Superior temporal gyrus (tissue), 1 donor: ENCODE data around the gene KIF17.

Source experiments
- DNase-seq: peaks from one replicate; pipeline ENCODE4 v3.0.0-alpha.2; 2016; ENCODE audit errors: extremely low spot score

KIF17 gene

DNA sequence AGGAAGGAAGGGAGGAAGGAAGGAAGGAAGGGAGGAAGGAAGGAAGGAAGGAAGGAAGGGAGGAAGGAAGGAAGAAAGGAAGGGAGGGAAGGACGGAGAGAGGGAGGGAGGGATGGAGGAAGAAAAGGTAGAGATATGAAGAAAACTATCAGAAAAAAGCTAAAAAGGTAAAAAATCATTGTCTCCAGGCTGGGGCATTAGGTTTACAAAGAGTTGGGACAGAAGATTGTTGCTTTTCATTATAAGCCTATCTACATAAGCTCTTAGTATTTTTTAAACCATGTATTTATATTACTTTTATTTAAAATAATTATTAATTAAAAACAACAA, 91.7 kb downstream of the KIF17 start:
- no peak for DNase-seq

DNA sequence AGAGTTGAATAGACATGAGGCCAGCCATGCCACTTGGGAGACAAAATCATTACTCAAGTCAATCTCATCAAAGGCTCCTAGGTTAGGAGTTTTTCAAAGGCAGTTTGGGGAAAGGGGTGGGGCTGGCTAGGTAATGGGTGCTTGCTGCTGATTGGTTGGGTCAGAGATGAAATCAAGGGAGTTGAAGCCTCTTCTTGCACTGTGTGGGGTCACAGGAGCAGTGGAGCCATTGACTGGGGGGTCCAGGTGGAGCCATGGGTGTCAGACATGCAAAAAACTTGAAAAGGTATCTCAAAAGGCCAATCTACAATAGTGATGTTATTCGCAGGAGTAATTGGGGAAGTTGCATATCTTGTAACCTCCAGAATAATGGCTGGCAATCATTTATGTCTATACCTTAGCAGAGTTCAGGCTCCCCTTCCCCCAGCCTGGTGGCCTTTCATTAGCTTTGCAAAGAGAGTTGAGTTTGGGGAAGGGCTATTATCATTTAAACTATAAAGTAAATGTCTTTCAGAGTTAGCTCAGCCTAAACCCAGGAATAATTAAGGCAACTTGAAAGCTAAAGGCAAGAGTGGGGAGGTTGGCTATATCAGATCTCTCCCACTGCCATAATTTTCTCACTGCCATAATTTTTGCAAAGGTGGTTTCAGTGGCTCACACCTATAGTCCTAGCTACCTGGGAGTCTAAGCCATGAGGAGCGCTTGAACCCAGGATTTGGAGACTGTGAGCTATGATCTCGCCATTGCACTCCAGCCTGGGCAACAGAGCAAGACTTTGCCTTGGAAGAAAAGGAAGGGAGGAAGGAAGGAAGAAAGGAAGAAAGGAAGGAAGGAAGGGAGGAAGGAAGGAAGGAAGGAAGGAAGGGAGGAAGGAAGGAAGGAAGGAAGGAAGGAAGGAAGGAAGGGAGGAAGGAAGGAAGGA, 92.4 kb downstream of the KIF17 start:
- DNase-seq = no peak

DNA sequence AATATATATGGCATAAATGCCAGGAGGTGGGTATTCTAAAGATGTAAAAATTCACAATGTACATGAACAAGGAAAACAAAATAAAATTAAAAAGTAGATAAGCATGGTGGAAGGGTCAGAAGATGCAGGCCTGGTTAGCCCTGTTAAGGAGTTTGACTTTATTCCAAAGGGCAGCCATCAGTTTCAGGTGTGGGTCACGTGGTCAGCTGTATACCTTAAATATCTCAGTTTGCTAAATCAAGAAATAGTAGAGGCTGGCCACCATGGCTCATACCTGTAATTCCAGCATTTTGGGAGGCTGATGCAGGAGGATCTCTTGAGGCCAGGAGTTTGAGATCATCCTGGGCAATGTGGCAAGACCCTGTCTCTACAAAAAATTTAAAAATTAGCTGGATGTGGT, 93.1 kb downstream of the KIF17 start:
- no peak for DNase-seq

DNA sequence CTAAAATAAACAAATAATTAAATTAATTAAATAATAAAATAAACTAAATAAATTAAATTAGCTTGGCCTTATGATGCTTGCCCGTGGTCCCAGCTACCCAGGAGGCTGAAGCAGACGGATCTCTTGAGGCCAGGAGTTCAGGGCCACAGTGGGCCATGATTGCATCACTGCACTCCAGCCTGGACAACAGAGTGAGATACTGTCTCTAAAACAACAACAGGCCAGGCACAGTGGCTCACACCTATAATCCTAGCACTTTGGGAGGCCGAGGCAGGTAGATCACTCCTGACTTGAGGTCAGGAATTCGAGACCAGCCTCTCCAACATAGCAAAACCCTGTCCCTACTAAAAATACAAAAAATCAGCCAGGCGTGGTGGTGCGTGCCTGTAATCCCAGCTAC, 96.8 kb downstream of the KIF17 start:
- no peak for DNase-seq

DNA sequence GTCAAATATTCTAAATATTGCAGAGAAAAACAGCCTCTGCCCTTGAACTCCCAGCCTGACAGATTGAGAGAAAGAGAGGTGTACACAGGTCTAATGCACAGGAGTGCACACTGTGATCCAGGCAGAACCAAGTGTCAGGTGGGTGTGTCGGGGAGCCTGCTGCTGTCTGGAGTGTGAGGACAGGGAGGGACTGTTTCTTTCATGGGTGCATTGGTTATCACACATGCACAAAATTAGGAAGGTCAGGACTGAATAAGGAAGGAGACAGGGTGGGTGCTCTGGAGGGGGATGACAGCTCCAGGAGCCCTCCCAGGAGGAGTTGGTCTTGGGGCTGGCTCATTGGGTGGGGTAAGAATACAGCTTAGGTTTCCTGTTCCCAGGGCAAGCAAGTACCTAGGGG, 97.8 kb downstream of the KIF17 start:
- no peak for DNase-seq

DNA sequence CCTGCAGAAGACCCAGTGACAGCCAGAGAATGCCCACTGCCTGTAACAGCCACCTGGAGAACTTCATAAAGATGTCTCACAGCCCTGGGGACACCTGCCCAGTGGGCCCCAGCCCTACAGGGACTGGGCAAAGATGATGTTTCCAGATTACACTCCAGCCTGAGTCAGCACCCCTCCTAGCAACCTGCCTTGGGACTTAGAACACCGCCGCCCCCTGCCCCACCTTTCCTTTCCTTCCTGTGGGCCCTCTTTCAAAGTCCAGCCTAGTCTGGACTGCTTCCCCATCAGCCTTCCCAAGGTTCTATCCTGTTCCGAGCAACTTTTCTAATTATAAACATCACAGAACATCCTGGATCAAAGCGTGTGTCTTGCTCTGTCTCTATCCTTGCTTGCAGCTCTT, 99.3 kb downstream of the KIF17 start:
- DNase-seq = no peak

DNA sequence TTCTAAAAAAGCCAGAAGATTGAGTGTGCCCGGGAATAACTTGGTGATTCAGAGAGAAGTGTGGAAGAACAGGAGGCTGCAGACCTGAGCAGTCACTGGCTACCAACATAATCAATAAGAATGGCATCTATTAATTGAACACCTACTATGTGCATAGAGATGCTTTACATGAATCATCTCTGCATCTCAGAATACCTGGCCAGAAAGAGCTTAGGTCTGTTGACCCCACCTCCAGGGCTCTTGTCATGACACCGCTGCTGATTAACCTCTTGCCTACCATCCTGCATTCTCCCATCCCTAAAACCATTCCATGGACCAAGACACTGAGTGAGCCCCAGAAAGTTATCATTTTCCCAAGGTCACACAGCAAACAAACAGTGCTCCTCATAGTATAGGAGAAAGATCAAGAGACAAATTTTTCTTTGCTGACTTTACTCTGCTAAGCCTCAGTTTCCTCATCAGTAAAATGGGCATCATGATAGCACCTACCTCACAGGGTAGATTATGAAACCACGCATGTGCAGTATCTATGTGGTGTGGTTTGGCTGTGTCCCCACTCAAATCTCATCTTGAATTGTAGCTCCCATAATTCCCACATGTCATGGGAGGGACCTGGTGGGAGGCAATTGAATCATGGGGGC, 100.8 kb downstream of the KIF17 start:
- DNase-seq = no peak

DNA sequence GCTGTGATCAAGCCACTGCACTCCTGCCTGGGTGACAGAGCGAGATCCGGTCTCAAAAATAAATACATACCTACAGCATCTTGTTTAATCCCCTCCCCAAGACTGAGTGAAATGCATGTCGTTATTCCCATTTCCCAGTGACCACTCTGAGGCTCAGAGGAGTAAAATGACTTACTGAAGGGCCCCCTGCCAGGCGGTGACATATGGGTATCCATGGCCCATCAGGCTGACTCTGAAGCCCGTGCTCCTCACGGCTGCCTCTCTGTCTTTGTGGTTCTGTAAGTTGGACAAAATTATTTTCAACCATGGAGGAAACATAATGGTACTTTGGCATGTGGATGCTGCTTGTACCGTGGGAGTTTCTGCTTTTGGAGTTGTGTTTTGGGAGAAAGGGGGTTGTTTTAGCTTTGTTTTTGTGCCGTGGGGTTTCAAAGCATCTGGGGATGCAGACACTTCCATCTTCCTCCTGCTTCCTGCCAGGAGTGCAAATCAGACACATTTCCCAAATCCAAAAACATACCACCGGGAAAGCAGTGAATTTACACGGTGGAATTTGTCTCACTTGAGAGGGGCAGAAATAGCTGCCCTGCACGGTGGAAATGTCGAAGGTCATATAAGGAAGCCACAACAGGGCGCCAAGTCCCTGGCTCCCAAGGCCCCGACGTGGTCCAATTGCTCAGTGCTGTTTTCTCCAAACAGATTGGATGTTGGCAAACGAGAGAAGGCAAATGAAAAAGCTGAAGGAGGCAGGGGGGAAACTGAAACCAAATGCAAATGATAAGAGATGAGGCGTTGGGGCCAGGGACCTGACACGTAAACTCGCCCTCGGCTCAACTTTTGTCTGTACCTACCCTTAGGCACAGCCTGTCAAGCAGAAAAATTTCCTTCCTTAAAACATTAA, 101.6 kb downstream of the KIF17 start:
- no peak for DNase-seq

DNA sequence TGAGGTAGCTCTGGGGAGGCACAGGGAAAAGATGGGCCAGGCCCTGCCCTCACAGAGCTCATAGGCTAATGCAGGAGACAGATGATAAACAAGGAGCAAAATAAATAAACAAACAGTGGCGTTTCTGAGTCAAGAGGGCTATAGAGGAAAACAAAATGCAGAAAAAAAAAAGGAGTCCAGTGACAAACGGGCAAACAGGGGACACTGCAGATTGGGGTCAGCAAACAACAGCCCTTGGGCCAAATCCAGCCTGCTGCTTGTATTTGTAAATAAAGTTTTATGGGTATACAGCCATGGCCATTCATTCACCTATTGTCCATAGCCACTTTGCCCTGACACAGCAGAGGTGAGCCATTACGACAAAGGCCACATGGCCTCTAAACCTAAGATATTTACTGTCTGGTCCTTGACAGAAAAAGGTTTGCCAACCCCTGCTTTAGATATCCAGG, 103.7 kb downstream of the KIF17 start:
- no peak for DNase-seq
